HepG2 (cell line): ENCODE data around the gene GJE1. TPM values are rescaled to one million over a fixed set of nuclear protein-coding genes. Genes with fewer than 3 reads are reported as not detected.

Experiments
- ATF2 ChIP-seq: sonication (generic); formaldehyde crosslinking; IDR thresholded peaks from 2 replicates; pipeline ENCODE4 v1.4.0; 2020; ENCODE audit warnings: missing genetic modification reagents
- CEBPG ChIP-seq: IDR thresholded peaks from 2 replicates; pipeline ENCODE4 v1.6.1; 2016
- GABPA ChIP-seq, 2 experiments: IDR thresholded peaks; 2 replicates each; pipeline ENCODE4 v1.6.1; 2011 to 2016; ENCODE audit warnings: low read depth in 2 of 2, low read length in 1 of 2, missing biosample characterization in 1 of 2, missing genetic modification characterization in 1 of 2
- GLI4 ChIP-seq: sonication (generic); formaldehyde crosslinking; IDR thresholded peaks from 2 replicates; pipeline ENCODE4 v1.5.1; 2020; ENCODE audit warnings: missing genetic modification reagents, mild to moderate bottlenecking, moderate library complexity, borderline replicate concordance
- GTF3A ChIP-seq: sonication (generic); formaldehyde crosslinking; conservative IDR thresholded peaks from 2 replicates; pipeline ENCODE4 v1.4.0; 2020; ENCODE audit warnings: mild to moderate bottlenecking, missing genetic modification reagents
- MIER2 ChIP-seq: IDR thresholded peaks from 2 replicates; pipeline ENCODE4 v1.6.1; 2016; ENCODE audit warnings: missing biosample characterization, missing genetic modification reagents
- MYPOP ChIP-seq: sonication (generic); formaldehyde crosslinking; IDR thresholded peaks from 2 replicates; pipeline ENCODE4 v1.8.1; 2023; ENCODE audit warnings: mild to moderate bottlenecking, moderate library complexity, missing genetic modification reagents
- NR0B2 ChIP-seq: sonication (generic); formaldehyde crosslinking; IDR thresholded peaks from 2 replicates; pipeline ENCODE4 v1.4.0; 2020; ENCODE audit warnings: mild to moderate bottlenecking, missing genetic modification reagents
- SRF ChIP-seq: IDR thresholded peaks from 2 replicates; pipeline ENCODE4 v1.6.1; 2011; ENCODE audit warnings: mild to moderate bottlenecking, low read depth, low read length, moderate library complexity
- ZGPAT ChIP-seq: IDR thresholded peaks from 2 replicates; pipeline ENCODE4 v1.6.1; 2016; ENCODE audit warnings: mild to moderate bottlenecking
- ZNF101 ChIP-seq: sonication (generic); formaldehyde crosslinking; IDR thresholded peaks from 2 replicates; pipeline ENCODE4 v1.4.0; 2020; ENCODE audit warnings: mild to moderate bottlenecking, low read depth, missing genetic modification reagents, borderline replicate concordance
- ZNF138 ChIP-seq: sonication (generic); formaldehyde crosslinking; IDR thresholded peaks from 2 replicates; pipeline ENCODE4 v1.5.0; 2020; ENCODE audit warnings: mild to moderate bottlenecking, low read depth, missing genetic modification reagents
- ZNF296 ChIP-seq: sonication (generic); formaldehyde crosslinking; conservative IDR thresholded peaks from 2 replicates; pipeline ENCODE4 v1.5.0; 2020; ENCODE audit warnings: mild to moderate bottlenecking, missing genetic modification reagents
- ZNF33B ChIP-seq: sonication (generic); formaldehyde crosslinking; IDR thresholded peaks from 2 replicates; pipeline ENCODE4 v1.5.1; 2020; ENCODE audit warnings: mild to moderate bottlenecking, missing genetic modification reagents
- ZNF550 ChIP-seq: sonication (generic); formaldehyde crosslinking; IDR thresholded peaks from 2 replicates; pipeline ENCODE4 v1.4.0; 2020; ENCODE audit warnings: mild to moderate bottlenecking, missing genetic modification reagents, borderline replicate concordance
- ZNF557 ChIP-seq: sonication (generic); formaldehyde crosslinking; IDR thresholded peaks from 2 replicates; pipeline ENCODE4 v1.4.0; 2020; ENCODE audit warnings: missing genetic modification reagents
- ZNF576 ChIP-seq: sonication (generic); formaldehyde crosslinking; IDR thresholded peaks from 2 replicates; pipeline ENCODE4 v1.4.0; 2020; ENCODE audit warnings: mild to moderate bottlenecking, missing genetic modification reagents
- ZNF883 ChIP-seq: sonication (generic); formaldehyde crosslinking; IDR thresholded peaks from 2 replicates; pipeline ENCODE4 v1.5.1; 2020; ENCODE audit warnings: mild to moderate bottlenecking, missing genetic modification reagents; ENCODE audit errors: not compliant biosample characterization
- ZSCAN29 ChIP-seq: sonication (generic); formaldehyde crosslinking; conservative IDR thresholded peaks from 2 replicates; pipeline ENCODE4 v1.4.0; 2020; ENCODE audit warnings: mild to moderate bottlenecking, missing genetic modification reagents
- ZUFSP ChIP-seq: sonication (generic); formaldehyde crosslinking; IDR thresholded peaks from 2 replicates; pipeline ENCODE4 v1.9.0; 2021; ENCODE audit warnings: missing genetic modification reagents, mild to moderate bottlenecking, borderline replicate concordance
- polyA plus RNA-seq, 8 experiments: library from polyadenylated mRNA; depleted of rRNA in 3 of 8; stranded (reverse) in 7 of 8; unstranded in 1 of 8; fragments of >200 nt; fragmentation: Illumina TruSeq in 4 of 8; extraction: Trizol in 4 of 8; gene quantifications; 2 replicates each; pipeline versions ENCODE4 v1.2.1 to v1.2.3, GENCODE V29; 2011 to 2016; ENCODE audit warnings: low read depth in 4 of 8, missing spikeins in 1 of 8, mixed read lengths in 1 of 8; ENCODE audit not compliant: insufficient read depth in 1 of 8
- total RNA-seq, 5 experiments: library from RNA; depleted of rRNA; stranded (reverse); fragments of >200 nt; fragmentation: Illumina TruSeq; extraction: Trizol; gene quantifications; 2 replicates each; pipeline ENCODE4 v1.2.3, GENCODE V29; 2016; ENCODE audit warnings: low read depth in 1 of 5

The GJE1 gene
- total and polyA plus RNA-seq, 2 of the 13 experiments (the other 11 are each of a cell fraction or from before 2014, with no cell fraction given): not detected

GRCh38 chr6:142146828-142147662, 14.3 kb downstream of the GJE1 start, which contains the start of the genes NMBR and VTA1 (continued):
- TF ChIP-seq GABPA (IDR thresholded peaks at IDR 0.05; ENCODE audit: low read depth, low read length) (peak; percentile 98), GABPA (CRISPR knock-in tag; IDR thresholded peaks at IDR 0.05; ENCODE audit: low read depth) (peak; percentile 99), MYPOP (CRISPR knock-in tag) (peak; percentile 92), MIER2 (peak; percentile 89), ZNF883 (peak; percentile 89), ZNF550 (no peak), ZNF33B (CRISPR knock-in tag) (peak; percentile 92; the same call in 1 of the 2 replicates), SRF (no peak), ZNF576 (0 out of 2 replicates have a peak, but pooled peaks have one; percentile 55), ZNF101 (CRISPR knock-in tag) (0 out of 2 replicates have a peak, but pooled peaks have one; percentile 1), ZNF557 (peak; percentile 69), ZNF296 (CRISPR knock-in tag) (no peak), ZUFSP (CRISPR knock-in tag) (no peak), CEBPG (CRISPR knock-in tag) (peak; percentile 55), GTF3A (CRISPR knock-in tag) (peak; percentile 98), ZNF138 (CRISPR knock-in tag) (no peak), NR0B2 (CRISPR knock-in tag) (no peak; the same call in 1 of the 2 replicates), GLI4 (peak; percentile 84; the same call in 1 of the 2 replicates), ATF2 (CRISPR knock-in tag) (peak; percentile 96), ZSCAN29 (CRISPR knock-in tag) (peak; percentile 95), ZGPAT (CRISPR knock-in tag) (peak; percentile 100)
